ENCODE results near the gene HOXD8.

Gene HOXD8

DNA sequence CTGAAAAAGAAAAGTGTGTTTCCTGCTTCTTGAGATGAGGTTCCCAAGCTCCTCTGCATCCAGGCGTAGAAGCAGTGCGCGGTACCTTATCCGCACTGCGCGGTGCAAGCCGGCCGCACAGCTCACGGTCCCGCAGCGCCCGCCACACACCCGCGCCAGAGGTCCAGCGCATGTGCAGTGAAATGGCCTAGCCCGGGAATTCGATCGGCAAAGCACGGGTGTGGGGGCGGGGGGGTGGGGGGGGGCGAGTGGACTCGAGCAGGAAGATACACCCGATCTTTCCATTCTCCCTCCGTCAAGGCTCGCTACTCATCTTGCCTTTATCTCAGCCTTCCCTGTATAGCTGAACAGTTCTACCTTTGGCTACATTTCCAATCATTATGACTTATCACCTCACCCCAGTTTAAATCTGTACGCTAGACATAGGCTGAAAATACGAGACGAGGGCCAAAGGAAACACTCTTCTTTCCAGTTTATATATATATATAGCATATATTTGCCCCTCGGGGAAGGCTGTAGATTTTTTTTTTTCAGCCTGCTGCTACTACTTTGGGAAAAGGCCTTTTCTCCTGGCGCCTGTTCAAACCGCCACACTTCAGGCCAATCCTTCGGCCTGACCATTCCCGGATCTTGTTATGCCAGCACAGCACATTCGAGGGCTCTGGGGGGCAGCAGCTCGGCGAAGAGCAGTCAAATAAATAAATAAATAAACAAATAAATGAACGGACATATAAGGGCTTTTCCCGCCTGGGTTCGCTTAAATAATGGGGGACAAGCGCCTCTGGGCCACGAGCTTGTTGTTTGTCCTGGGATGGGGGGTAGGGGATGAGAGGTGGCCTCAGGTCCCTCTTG lies 10.4 kb downstream of the HOXD8 start:
- intact Hi-C loops (cut with DNase I) = loop anchor here (1.0 to 5.0 kb wide), 4 partner anchors 315 to 677 kb away; no protein-coding TSS in a partner anchor
- no peak for DNase-seq

DNA sequence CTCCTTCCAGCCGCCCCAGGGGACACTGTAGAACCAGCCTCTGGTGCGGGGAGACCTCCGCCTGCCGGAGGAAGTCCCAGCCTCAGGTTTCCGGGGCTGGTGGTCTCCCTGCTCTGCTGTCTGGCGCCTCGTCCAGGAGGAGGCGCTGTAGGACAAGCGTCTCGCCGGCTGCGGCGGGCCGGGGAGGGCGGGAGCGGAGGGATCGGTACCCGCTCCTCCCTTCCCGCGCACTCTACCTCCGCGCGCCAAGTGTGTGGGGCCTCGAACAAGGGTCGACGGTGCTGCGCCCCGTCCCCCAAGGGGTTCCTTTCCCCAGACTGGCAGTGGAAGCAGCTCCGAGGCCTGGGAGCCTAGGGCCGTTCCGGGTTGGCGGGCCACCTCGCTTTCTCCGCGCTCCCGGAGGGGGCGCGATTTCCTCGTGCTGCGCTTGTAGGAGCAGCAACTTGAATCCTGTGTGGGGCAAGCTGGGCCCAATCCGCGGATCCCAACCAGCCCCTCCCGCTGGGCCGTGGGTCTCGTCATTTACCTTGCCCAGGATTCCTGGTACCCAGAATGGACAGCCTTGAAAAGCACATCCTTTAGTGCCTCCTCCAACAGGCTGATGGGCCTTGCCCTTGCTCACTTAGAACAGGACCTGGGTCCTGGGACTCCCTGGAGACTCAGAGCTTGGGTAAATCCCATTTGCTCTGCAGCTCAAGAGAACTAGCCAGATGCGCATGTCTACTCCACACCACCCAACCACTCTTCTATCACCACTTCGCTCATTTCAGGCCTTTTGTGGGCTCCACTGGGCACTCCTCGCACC lies 11.2 kb downstream of the HOXD8 start:
- peak in 8 of 10 donors; percentile 31 to 95 (median 68) for DNase-seq
- intact Hi-C loops (cut with DNase I) = loop anchor here (1.0 to 5.0 kb wide), 4 partner anchors 315 to 677 kb away; no protein-coding TSS in a partner anchor

DNA sequence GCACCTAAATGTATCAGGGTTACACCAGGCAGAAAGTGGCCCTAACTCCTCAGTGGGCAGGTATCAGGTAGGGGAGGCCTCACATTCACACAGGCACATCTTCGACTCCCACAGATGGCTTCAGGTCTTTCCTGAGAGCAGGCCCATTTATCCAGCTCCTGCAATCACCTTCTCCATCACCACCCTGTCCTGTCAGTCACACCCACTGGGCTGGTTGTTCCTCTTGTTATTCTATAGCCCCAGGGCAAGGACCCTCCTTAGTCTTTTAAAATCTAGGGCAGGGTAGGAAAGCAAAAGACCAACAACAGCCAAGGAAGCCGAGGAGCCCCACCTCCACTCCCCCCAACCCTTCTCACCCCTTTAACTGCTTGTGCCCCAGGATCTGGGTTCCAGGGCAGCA lies 12.8 kb downstream of the HOXD8 start:
- intact Hi-C loops (cut with DNase I) = loop anchor here (5.0 kb wide), 2 partner anchors 495 to 675 kb away; no protein-coding TSS in a partner anchor
- no peak for DNase-seq

DNA sequence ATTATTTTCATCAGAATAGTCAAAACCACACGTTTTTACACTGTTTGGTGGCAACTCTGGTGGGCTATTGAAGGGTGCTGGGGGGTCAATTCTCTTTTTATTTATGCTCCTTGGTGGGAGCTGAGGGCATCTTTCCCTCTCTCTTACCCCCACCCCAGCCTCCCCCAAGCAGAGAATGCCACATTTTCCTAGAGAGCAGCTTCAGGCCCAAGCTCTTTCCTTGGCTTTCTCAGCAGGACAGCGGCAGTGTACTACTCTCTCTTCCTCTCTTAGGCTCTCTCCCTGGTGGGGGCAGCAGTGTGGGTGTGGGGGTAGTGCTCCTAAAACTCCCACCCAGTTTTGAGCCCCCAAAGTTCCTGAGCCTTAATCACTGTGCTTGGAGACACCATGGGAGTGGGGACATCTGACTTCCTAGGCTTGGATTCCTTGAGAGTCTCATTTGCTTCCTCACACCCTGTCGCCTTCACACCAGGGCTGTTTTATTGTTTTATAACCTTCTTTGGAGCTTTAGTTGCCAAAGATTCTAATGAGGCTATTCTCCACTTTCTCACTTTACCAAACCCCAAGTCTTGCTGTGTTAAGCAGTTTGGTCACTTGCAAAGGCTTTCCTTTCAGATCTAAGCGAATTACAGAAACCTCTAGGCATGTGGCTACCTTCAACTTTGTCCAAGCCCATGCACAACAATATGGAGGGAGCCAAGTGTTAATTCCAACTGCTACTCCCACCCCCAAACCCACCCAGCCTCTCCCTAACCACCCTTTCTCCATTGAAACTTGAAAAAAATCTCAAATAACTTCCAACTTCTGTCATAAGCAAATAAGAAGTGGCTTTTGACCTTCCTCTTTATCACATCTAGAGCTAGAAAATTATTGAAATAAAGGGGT lies 15.8 kb downstream of the HOXD8 start:
- DNase-seq = no peak
- intact Hi-C loops (cut with DNase I) = no loop called here

DNA sequence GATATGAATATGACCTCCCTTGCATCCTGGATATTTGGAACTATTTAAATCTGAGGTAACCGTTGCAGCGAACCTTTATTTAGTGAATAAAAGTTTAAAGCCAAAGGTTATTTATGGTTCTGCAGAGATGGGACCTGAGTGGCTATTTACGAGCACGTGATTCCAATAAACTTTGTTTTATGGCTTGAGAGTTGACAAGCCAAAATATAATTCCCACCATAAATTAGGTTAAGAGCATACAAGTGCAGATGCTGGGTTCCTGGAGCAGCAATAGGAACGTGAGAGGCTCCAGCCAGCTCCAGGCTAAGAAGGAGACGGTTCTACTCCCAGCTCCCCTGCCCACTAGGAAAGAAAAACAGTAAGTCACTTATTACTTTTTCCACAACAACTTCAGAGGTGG lies 16.6 kb downstream of the HOXD8 start:
- intact Hi-C loops (cut with DNase I) = no loop called here
- DNase-seq = no peak

DNA sequence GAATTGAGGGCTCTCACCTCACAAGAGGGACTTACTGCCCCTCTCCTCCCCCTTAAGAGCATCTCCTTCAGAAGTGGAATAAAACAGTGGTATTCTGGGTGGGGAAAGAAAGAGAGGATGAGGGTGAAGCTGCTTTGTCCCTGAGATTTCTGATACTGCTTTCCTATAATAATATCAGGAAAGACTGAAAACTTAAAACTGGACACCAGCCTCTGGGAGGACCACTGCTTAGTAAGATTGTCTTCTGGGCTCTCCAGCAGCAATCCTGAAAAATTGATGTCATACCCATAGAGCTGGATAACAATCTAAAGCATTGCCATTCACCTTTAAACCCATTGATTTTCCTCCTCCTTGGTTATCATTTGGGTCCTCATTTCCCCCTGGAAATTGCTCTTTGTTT lies 17.1 kb downstream of the HOXD8 start:
- DNase-seq = no peak
- intact Hi-C loops (cut with DNase I) = no loop called here

DNA sequence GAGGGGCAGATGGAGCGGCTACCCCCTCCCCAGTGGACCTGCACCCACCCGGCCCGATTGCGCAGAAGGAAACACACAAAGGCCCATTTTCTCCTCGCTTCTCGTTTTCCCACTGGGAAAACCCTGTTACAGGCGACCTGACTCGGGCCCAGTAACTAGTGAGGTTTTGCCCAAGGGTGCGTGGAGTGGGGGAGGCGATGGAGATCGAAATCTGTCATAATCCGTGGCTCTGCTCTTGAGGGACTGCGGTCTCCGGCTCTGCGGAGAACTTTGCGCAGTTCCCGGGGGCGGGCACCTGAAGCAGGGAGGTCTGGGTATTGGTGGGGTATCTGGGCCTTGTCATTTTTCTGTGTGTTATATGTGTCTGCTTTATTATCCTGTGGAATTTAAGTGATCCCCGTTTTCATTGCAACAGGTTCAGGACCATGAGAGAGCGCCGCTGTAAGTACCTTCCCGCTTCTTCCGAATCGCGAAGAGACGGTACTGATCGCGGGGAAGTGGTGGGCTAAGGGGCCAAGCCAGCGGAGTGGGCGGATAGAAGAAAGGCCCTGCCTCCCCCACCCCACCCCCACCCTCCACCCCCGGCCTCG lies 17.8 kb downstream of the HOXD8 start:
- DNase-seq = no peak
- intact Hi-C loops (cut with DNase I) = no loop called here

DNA sequence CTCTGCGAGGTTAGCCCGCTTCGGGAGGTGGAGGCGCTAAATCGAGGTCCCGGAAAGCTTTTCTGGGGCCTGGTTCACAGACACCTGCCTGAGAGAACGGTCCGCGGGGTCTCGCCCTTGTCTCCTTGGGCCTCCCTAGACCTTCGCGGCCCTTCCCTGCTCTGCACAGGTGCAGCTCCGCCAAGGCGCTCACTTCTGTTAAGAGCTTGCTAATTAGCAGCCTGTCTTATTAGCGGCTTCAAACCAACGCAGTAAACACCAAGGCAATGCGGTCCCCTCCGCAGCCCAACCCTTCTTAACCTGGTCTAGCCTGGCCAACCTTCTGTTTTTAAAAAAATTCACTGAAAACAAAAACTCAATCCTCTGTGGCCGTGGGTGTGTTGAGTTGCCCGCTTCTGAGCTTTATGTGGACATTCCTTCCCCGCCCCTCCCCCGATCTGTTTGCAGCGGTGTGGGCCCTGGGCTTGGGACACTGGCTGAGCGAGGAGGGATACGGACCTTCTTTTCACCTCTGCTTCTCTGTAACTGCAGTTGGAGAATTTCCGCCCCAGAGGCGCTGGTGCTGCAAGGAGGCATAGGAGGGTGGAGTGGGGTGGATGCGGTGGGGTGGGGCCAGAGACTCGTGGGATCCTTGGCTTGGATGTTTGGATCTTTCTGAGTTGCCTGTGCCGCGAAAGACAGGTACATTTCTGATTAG lies 18.4 kb downstream of the HOXD8 start:
- intact Hi-C loops (cut with DNase I) = no loop called here
- no peak for DNase-seq

DNA sequence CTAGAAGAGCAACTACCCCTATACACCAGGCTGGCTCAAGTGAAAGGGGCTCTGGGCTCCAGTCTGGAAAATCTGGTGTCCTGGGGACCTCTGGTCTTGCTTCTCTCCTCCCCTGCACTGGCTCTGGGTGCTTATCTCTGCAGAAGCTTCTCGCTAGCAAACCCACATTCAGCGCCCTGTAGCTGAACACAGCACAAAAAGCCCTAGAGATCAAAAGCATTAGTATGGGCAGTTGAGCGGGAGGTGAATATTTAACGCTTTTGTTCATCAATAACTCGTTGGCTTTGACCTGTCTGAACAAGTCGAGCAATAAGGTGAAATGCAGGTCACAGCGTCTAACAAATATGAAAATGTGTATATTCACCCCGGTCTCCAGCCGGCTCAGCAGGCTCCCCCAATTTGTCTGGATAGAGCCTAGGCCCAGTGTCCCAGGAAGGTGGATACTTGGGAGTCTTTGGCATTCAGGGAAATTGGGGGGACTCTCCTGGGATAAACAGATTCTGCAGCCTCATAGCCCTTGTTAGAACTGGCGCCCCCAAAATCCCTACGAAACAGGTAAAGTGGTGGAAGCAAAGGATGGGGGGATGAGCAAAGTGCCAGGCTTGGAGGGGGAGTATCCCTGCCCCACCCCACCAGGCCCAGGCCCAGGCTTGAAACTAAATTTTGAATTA lies 19.4 kb downstream of the HOXD8 start:
- intact Hi-C loops (cut with DNase I) = no loop called here
- no peak for DNase-seq

DNA sequence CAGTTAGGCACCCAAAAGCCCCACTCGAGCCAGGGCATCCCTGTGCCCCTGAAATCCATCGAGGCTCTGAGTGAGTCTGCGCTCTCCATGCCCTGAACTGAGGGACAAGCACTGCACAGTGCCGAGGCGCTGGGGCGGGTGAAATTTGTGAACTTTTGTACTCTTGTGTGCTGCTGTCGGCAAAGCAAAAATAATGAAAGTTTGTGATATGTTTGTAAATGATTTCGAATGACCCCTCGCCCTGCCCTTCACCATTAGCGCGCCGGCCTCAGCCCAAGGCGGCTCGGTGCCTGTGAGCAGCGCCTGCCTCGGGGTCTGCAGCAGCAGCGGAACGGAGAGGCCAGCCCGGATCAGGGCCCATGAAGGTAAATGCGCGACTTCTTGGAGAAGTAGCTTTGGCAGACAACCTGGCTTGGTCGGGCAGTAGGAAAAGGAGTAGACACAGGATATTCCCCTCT lies 20.0 kb downstream of the HOXD8 start:
- no peak for DNase-seq
- intact Hi-C loops (cut with DNase I) = no loop called here

DNA sequence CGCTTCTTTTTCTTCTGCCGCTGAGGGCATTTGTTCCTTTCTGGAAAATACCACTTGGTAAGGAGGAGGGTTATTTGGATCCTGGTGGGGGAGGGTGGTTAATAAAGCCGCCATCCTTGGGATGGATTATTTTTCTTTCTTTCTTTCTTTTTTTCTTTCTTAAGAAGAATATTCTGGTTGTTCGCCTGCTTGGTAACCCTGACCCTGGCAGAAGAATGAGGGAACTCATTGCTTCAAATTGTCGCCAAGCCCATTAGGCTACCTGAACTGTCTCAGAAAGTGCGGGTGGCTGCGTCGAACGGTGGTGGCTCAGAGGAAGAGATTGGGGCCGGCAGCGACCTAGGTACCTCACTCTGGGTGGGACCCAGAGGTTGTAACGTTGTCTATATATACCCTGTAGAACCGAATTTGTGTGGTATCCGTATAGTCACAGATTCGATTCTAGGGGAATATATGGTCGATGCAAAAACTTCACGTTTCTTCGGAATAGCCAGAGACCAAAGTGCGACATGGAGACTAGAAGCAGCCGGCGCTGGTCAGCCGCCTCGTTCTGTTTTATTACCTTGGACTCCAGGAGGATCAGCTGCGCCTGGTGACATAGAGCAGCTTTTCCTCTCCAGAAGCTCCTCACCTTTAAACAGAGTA lies 20.6 kb downstream of the HOXD8 start:
- DNase-seq = no peak
- intact Hi-C loops (cut with DNase I) = no loop called here

DNA sequence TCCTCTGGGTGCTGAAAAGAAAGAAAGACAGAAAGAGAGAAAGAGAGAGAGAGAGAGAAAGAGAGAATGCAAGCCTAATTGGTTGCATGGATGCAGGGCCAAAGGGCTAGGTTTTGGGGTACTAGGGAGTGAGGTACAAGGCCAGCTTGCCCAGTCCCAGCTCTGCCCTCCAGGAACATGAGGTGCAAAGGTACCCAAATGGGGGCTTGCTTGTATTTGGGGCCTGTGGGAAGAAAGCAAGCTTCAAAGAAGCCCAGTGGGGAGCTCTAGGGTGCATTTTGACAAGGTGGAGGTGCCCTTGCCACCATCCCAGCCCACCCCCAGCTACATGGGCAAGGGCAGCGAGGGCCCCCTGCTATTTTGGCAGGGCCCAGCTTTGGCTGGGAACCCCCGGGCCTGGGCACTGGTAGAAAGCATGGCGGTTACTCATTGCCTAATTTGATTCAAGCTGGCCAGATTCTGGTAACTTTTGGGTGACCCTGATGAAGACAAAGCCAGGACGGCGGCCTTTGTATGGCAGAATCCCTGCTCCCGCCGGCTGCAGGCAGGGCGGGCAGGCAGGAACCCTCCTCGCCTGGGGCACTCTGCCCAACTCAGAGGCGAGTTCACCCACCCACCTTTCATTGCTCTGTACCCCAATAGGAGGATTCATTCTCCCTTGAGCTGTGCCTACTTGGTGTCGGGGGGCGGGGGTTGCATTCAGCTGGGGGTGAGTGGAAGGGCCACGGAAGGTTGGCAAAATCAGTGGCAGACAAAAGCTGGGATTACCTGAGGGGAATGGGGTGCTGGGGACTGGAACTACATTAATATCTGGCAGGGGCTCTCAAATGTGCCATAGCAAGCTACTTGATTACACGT lies 21.3 kb downstream of the HOXD8 start:
- intact Hi-C loops (cut with DNase I) = no loop called here
- DNase-seq = no peak

DNA sequence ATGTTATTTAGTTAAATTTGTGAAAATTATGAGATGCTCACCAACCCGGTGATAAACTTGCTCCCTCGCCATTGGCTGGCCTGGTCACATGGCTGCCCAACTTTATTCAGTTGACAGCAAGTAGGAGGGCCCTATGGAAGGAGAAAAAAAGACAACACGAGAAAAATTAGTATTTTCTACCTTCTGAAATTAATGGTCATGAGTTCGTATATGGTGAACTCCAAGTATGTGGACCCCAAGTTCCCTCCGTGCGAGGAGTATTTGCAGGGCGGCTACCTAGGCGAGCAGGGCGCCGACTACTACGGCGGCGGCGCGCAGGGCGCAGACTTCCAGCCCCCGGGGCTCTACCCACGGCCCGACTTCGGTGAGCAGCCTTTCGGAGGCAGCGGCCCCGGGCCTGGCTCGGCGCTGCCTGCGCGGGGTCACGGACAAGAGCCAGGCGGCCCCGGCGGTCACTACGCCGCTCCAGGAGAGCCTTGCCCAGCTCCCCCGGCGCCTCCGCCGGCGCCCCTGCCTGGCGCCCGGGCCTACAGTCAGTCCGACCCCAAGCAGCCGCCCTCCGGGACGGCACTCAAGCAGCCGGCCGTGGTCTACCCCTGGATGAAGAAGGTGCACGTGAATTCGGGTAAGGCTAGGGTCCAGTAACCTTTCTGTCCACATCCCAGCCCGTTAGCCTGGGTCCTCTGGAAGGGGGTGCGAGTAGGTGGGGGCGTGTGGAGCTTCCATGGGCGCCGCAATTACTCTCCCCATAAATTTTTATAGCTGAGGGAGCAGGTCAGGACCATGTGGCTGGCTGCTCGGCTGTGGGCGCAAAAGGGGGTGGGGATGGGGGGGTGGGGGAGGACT lies 22.2 kb downstream of the HOXD8 start, which contains the start of gene HOXD4:
Gene HOXD4 (plus strand): TSS at position 109 of the 846 bp plus-strand sequence. CDS start 84 bp downstream, at position 193.
- intact Hi-C loops (cut with DNase I) = no loop called here
- DNase-seq = peak in 2 of 10 donors; percentile 27 to 66

DNA sequence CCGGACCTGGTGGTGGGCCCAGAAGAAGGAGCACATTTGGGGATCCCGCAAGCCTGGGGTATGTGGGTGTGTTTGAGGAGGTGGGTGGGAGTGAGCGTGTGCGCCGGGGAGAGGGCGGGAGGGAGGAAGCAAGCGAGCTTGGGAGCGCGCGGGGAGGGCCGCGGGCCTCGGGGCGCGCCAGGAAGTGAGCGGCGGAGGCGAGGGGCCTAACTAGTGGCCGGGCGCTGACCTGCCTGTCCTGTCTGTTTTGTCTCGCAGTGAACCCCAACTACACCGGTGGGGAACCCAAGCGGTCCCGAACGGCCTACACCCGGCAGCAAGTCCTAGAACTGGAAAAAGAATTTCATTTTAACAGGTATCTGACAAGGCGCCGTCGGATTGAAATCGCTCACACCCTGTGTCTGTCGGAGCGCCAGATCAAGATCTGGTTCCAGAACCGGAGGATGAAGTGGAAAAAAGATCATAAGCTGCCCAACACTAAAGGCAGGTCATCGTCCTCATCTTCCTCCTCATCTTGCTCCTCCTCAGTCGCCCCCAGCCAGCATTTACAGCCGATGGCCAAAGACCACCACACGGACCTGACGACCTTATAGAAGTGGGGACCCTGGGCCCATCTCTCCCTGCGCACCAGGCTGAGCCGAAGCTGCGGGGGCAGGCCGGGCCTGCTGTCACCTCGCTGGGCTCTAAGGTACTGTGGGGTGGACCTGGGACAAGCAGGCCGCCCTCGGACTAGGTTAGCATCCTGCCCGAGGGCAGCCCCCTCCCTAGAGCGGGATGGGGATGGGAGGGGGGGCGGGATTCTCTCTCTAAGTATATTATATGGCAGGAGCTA lies 23.1 kb downstream of the HOXD8 start:
- peak in 1 of 10 donors; percentile 59 for DNase-seq
- intact Hi-C loops (cut with DNase I) = no loop called here

DNA sequence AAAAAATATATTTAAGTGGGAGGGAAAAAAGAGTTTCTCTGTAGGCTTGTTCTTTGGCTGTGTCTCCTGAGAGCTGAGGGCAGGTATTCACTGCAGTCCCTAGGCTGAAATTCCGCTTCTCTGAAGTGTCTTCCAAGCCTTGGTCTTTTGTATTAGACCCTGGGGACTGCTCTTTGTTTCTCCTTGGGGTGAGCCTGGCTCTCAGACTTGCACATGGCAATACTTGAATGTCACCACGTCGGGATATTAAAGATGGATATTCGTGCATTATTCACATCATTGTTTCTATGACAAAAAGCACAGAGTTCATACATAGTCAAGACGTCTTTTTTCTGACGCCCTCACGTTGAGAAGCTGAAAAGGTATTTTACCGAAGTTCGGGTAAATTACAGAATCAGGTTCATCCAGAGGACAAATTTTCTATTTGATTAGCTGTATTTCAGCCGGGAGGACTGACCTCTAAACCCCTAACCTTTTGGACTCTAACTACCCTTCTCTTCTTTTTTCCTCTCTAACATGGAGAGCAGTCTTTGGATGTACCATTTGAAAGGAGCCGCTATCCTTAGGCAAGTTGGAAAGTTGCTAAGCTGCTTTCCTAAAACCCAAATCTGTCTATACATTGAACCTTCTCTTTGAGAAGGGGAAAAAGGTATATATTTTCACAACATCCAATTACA lies 25.2 kb downstream of the HOXD8 start:
- intact Hi-C loops (cut with DNase I) = no loop called here
- no peak for DNase-seq
